Neutrophil (primary cell): Measurements from ENCODE around the gene PLSCR3.
A peak's percentile ranks its signal among the peaks of the same experiment; 100 is the strongest.

Experiments used
- H3K27ac ChIP-seq: fragments of 200-600 bp; sonication (generic); 2 replicates; pipeline ENCODE4 v1.5.1; 2016; ENCODE audit warnings: mild to moderate bottlenecking, moderate library complexity
- H3K27me3 ChIP-seq: fragments of 200-600 bp; sonication (generic); 2 replicates; pipeline ENCODE4 v1.6.0; 2016; ENCODE audit warnings: mild to moderate bottlenecking
- H3K36me3 ChIP-seq: fragments of 200-600 bp; sonication (generic); 2 replicates; pipeline ENCODE4 v1.5.1; 2017
- H3K4me1 ChIP-seq, 2 experiments: fragments of 200-600 bp in 1 of 2; sonication (generic) in 1 of 2; 1 replicate in 1 of 2; 2 replicates in 1 of 2; pipeline versions ENCODE4 v1.5.1 to v1.6.1; 2013 to 2016; ENCODE audit warnings: low read depth in 1 of 2, low read length in 1 of 2, mild to moderate bottlenecking in 1 of 2, moderate library complexity in 1 of 2; ENCODE audit not compliant: control insufficient read depth in 1 of 2, insufficient read depth in 1 of 2
- H3K4me3 ChIP-seq, 2 experiments: fragments of 200-600 bp in 1 of 2; sonication (generic) in 1 of 2; 1 replicate in 1 of 2; 2 replicates in 1 of 2; pipeline ENCODE4 v1.5.1; 2013 to 2016; ENCODE audit warnings: low read depth in 1 of 2, low read length in 1 of 2, mild to moderate bottlenecking in 1 of 2, moderate library complexity in 1 of 2
- H3K9me3 ChIP-seq: fragments of 200-600 bp; sonication (generic); 2 replicates; pipeline ENCODE4 v1.5.1; 2016
- CTCF ChIP-seq: fragments of 200-600 bp; sonication (generic); IDR thresholded peaks from 2 replicates; pipeline ENCODE4 v1.5.1; 2016; ENCODE audit warnings: antibody characterized with exemption

The PLSCR3 gene

DNA sequence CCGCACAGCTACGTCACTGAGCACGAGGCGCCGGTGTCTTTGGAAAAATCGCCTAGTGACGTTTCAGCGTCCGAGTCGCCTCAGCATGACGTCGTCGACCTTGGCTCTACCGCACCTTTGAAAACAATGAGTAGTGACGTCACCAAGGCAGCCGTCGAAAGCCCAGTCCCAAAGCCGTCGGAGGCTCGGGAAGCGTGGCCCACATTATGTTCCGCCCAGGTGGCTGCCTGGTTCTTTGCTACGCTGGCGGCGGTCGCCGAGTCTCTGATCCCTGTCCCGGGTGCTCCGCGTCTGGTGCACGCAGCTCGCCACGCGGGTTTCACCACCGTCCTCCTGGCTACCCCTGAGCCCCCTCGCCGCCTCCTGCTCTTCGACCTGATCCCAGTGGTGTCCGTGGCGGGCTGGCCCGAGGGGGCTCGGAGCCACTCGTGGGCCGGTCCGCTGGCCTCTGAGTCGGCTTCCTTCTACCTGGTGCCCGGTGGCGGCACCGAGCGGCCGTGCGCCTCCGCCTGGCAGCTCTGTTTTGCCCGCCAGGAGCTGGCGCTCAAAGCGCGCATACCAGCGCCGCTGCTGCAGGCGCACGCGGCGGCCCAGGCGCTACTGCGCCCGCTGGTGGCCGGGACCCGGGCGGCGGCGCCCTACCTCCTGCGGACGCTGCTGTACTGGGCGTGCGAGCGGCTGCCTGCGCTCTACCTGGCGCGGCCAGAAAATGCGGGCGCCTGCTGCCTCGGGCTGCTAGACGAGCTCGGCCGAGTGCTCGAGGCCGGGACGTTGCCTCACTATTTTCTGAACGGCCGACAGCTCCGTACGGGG is 42.4 kb upstream of the PLSCR3 start:
- peaks cover 51% of the 10 kb centered on the region for H3K27me3 ChIP-seq
- peak; percentile 82 for TF ChIP-seq CTCF
- H3K4me3 ChIP-seq = peak overlapping the region; percentile 58 to 75
- H3K36me3 ChIP-seq = no peaks in the 10 kb centered on the region
- H3K27ac ChIP-seq = peak overlapping the region; percentile 72
- H3K4me1 ChIP-seq = peaks cover 50 to 61% of the 10 kb centered on the region in 2 experiments
- H3K9me3 ChIP-seq = no peaks in the 10 kb centered on the region

- no peak for TF ChIP-seq CTCF
- peak overlapping the region; percentile 58 to 75 for H3K4me3 ChIP-seq
- peaks cover 50 to 60% of the 10 kb centered on the region in 2 experiments for H3K4me1 ChIP-seq
- H3K36me3 ChIP-seq = no peaks in the 10 kb centered on the region
- H3K27me3 ChIP-seq = peaks cover 42% of the 10 kb centered on the region
- H3K27ac ChIP-seq = peak overlapping the region; percentile 72
- H3K9me3 ChIP-seq = no peaks in the 10 kb centered on the region
Measured at GRCh38 chr17:7435676-7436555, 41.6 kb upstream of the PLSCR3 start.

DNA sequence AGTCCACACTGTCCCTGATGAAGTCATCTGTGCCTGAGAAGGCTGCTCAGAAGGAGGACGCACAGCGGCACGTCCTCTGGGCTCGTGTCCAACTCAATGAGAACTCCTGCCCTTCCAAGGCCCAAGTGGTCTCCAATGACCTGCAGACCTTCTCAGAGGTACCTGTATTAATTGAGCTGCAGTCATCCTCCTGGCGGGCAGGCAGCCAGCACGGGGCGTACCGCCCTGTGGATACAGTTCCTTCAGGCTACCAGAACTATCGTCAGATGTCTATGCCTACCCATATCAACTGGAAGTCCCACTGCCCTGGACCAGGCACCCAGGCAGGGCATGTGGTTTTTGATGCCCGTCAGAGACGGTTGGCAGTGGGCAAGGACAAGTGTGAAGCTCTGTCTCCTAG is 38.0 kb upstream of the PLSCR3 start:
- peaks cover 6% of the 10 kb centered on the region for H3K27me3 ChIP-seq
- H3K36me3 ChIP-seq = no peaks in the 10 kb centered on the region

GRCh38 chr17:7431231-7431630 is 36.9 kb upstream of the PLSCR3 start:
- H3K4me1 ChIP-seq = peaks cover 13% of the 10 kb centered on the region in 2 experiments
- no peaks in the 10 kb centered on the region for H3K36me3 ChIP-seq
- no peak for TF ChIP-seq CTCF
- no peak overlapping the region for H3K27ac ChIP-seq
- H3K27me3 ChIP-seq = no peaks in the 10 kb centered on the region
- no peak overlapping the region for H3K4me3 ChIP-seq
- no peaks in the 10 kb centered on the region for H3K9me3 ChIP-seq

More for the DNA sequence above, 38.0 kb upstream of the PLSCR3 start:
- Histone ChIP-seq H3K9me3 (no peaks in the 10 kb centered on the region), H3K27ac (no peak overlapping the region), H3K4me3 (no peak overlapping the region), H3K4me1 (peaks cover 24% of the 10 kb centered on the region in 2 experiments)
- no peak for TF ChIP-seq CTCF

DNA sequence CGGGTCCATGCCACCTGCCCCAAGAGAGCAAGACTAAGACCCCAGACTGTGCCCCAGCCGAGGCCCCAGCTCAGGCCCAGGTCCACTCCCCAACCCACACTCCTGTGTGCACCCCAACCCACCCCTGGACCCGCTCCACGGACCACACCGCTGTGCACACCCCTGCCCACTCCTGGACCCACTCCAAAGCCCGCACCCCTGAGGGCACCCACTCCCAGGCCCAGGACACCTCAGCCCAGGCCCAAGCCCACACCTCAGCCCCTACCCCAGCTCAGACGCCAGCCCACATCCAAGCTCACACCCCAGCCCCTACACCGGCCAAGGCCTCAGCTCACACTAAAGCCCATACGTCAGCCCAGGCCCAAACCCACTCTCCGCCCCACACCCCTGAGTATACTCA is 35.4 kb upstream of the PLSCR3 start:
- TF ChIP-seq CTCF = no peak
- Histone ChIP-seq H3K36me3 (no peaks in the 10 kb centered on the region), H3K27me3 (no peaks in the 10 kb centered on the region), H3K9me3 (no peaks in the 10 kb centered on the region), H3K4me3 (no peak overlapping the region), H3K4me1 (no peaks in the 10 kb centered on the region), H3K27ac (no peak overlapping the region)
